Common myeloid progenitor, CD34-positive (primary cell): ENCODE data around the gene SLC26A1. TPM values are rescaled to one million over a fixed set of nuclear protein-coding genes. Genes with fewer than 3 reads are reported as not detected.

ENCODE experiments used
- CTCF ChIA-PET: fragments of 350-600 bp; sonication (Branson Sonifier 250); formaldehyde crosslinking; loops from one replicate; lab custom pipeline; 2021; ENCODE audit warnings: antibody characterized with exemption; lab: Charles Lee
- POLR2A ChIA-PET: fragments of 350-600 bp; sonication (Branson Sonifier 250); formaldehyde crosslinking; loops from one replicate; lab custom pipeline; 2021; ENCODE audit warnings: antibody characterized with exemption; lab: Charles Lee
- DNase-seq, 3 donors: peaks; one replicate each; pipeline versions ENCODE4 v3.0.0 to v3.0.0-alpha.2; 2013
- H3K27ac ChIP-seq, 2 experiments: 1 replicate in 1 of 2; 2 replicates in 1 of 2; pipeline ENCODE4 v1.7.0; 2013; ENCODE audit warnings: inconsistent platforms in 2 of 2, low read length in 2 of 2, mild to moderate bottlenecking in 2 of 2, low read depth in 1 of 2, moderate library complexity in 1 of 2; ENCODE audit not compliant: severe bottlenecking in 2 of 2, insufficient read depth in 1 of 2, poor library complexity in 1 of 2
- H3K27me3 ChIP-seq, 5 experiments: replicated peaks in 2 of 5; 1 replicate in 3 of 5; 2 replicates in 2 of 5; pipeline versions ENCODE4 v1.6.1 to v1.7.0; 2013; ENCODE audit warnings: low read length in 4 of 5, mild to moderate bottlenecking in 2 of 5, moderate library complexity in 2 of 5, inconsistent platforms in 1 of 5; ENCODE audit not compliant: insufficient read depth in 5 of 5, control insufficient read depth in 4 of 5
- H3K36me3 ChIP-seq, 4 experiments: 1 replicate in 2 of 4; 2 replicates in 2 of 4; pipeline versions ENCODE4 v1.6.1 to v1.7.0; 2013; ENCODE audit warnings: low read length in 3 of 4, control low read depth in 1 of 4, mild to moderate bottlenecking in 1 of 4; ENCODE audit not compliant: control insufficient read depth in 4 of 4, insufficient read depth in 4 of 4
- H3K4me1 ChIP-seq, 4 experiments: 1 replicate in 3 of 4; 2 replicates in 1 of 4; pipeline versions ENCODE4 v1.6.1 to v1.7.1; 2013; ENCODE audit warnings: low read length in 3 of 4, mild to moderate bottlenecking in 3 of 4, control low read depth in 1 of 4, inconsistent platforms in 1 of 4, moderate library complexity in 1 of 4; ENCODE audit not compliant: control insufficient read depth in 4 of 4, insufficient read depth in 4 of 4; ENCODE audit errors: control extremely low read depth in 1 of 4
- H3K4me3 ChIP-seq, 7 experiments: 1 replicate in 4 of 7; 2 replicates in 3 of 7; pipeline versions ENCODE4 v1.5.1 to v1.7.0; 2013; ENCODE audit warnings: mild to moderate bottlenecking in 7 of 7, low read length in 6 of 7, moderate library complexity in 6 of 7, inconsistent platforms in 2 of 7, low read depth in 2 of 7, control low read depth in 1 of 7; ENCODE audit not compliant: insufficient read depth in 4 of 7, control insufficient read depth in 1 of 7; ENCODE audit errors: extremely low read depth in 1 of 7
- H3K9me3 ChIP-seq, 5 experiments: 1 replicate in 4 of 5; 2 replicates in 1 of 5; pipeline versions ENCODE4 v1.6.1 to v1.7.1; 2013; ENCODE audit warnings: low read length in 4 of 5, mild to moderate bottlenecking in 2 of 5, inconsistent platforms in 1 of 5, low read depth in 1 of 5, moderate library complexity in 1 of 5; ENCODE audit not compliant: control insufficient read depth in 4 of 5, insufficient read depth in 2 of 5; ENCODE audit errors: control extremely low read depth in 1 of 5
- WGBS: methylation state at CpG from one replicate; pipeline ENCODE4 v1.1.5; 2013; ENCODE audit not compliant: insufficient coverage; 5-methylcytosine and 5-hydroxymethylcytosine counted together
- polyA plus RNA-seq: library from polyadenylated mRNA; unstranded; fragments of 120-200 nt; gene quantifications from one replicate; pipeline ENCODE4 v1.2.1, GENCODE V29; 2013

Gene SLC26A1
- polyA plus RNA-seq, result 1.6 TPM

- peaks cover 0 to 11% (median 7%) of the 10 kb centered on the region in 4 experiments for H3K4me1 ChIP-seq
- ChIA-PET CTCF (no interaction called here), POLR2A (interaction anchor here (0.6 kb wide), 1 partner anchor 187 kb away, joined by 3 read pairs; no protein-coding TSS in a partner anchor)
- no peak for DNase-seq
- peak within 1 kb of the TSS in 1 of 2 experiments; percentile 66 for H3K27ac ChIP-seq
- H3K36me3 ChIP-seq, result peaks cover 0 to 26% (median 13%) of the 10 kb centered on the region in 4 experiments
- WGBS, result 95% methylated on average over 27 of the region's 37 CpGs
- H3K27me3 ChIP-seq, result peaks cover 0 to 30% (median 10%) of the 10 kb centered on the region in 5 experiments
- H3K4me3 ChIP-seq, result no peak within 1 kb of the TSS
- H3K9me3 ChIP-seq, result no peaks in the 10 kb centered on the region
Measured at GRCh38 chr4:993111-994029, at the start of gene SLC26A1. Gene SLC26A1, minus strand, starts transcription at chr4:993404. Its CDS starts 1,701 bp downstream, at chr4:991703.

DNA sequence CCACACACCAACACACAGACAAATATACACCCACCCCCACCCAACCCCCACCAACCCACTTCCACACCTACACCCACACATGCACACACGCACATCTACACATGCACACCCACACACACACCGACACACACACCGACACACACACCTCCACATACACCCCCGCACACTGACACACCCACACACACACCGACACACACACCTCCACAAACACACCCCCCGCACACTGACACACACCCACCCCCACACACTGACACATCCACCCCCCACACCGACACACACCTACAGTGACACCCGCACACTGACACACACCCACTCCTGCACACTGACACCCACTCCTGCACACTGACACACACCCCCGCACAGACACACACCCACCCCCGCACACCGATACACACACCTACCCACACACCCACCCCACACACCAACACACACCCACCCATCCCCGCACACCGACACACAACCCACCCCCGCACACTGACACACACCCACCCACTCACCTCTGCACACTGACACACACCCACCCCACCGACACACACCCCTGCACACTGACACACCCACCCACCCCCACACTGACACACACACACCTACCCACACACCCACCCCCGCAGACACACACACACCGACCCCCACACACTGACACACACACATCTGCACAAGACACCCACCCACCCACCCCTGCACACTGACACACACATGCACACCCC is 49.3 kb upstream of the SLC26A1 start:
- WGBS, result 100% methylated on average over 2 of the region's 17 CpGs
- no peak for DNase-seq
- H3K4me1 ChIP-seq, result peaks cover 0 to 13% (median 12%) of the 10 kb centered on the region in 4 experiments
- H3K4me3 ChIP-seq, result no peak overlapping the region
- H3K27ac ChIP-seq, result no peak overlapping the region
- ChIA-PET CTCF (no interaction called here), POLR2A (no interaction called here)
- no peaks in the 10 kb centered on the region for H3K9me3 ChIP-seq
- peaks cover 0 to 46% (median 24%) of the 10 kb centered on the region in 5 experiments for H3K27me3 ChIP-seq
- H3K36me3 ChIP-seq, result no peaks in the 10 kb centered on the region

- no peak overlapping the region for H3K27ac ChIP-seq
- POLR2A ChIA-PET, result no interaction called here
- no peaks in the 10 kb centered on the region for H3K36me3 ChIP-seq
- peaks cover 0 to 41% (median 22%) of the 10 kb centered on the region in 5 experiments for H3K27me3 ChIP-seq
- WGBS, result 77% methylated on average over 7 of the region's 8 CpGs
- H3K4me1 ChIP-seq, result peaks cover 0 to 13% (median 12%) of the 10 kb centered on the region in 4 experiments
- no peaks in the 10 kb centered on the region for H3K9me3 ChIP-seq
- H3K4me3 ChIP-seq, result no peak overlapping the region
- DNase-seq, result no peak
- CTCF ChIA-PET, result no interaction called here
Measured at GRCh38 chr4:1041936-1042330, 48.7 kb upstream of the SLC26A1 start.

DNA sequence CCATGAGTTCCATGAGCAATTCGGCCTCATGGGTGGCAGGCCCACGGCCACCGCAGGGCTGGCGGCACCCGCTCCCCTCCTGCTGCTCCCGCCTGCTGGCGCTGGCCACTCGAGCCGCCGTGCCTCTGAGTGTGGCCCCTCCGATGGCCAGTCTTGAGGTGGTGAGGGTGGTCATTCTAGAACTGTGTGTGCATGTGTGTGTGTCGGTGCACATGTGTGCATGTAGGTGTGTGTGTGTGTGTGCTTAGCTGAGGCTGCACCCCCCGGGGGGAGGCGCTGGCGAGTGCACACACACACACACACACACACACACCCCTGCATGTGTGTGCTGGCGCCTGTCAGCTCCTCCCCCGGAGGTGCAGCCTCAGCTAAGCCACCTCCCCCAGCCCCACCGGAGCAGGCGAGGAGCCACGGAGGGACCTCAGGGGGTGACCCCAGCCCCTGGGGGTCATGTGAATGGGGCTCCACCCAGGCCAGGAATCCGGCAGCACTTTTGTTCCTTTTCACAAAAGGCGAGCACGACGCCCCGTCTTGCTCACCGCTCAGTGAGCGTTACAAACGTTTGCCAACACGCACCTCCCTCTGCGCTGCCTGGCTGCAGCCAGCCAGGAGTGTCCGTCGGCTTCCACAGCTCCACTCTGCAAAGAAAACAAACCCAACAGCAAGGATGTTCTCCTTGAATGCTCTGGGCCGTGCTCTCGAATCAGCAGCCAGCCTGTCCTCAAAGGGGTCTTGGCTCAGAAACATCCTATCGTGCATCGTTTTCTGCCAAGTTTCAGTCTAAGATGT is 48.1 kb upstream of the SLC26A1 start:
- CTCF ChIA-PET, result interaction anchor here (0.5 kb wide), 1 partner anchor 286 kb away, joined by 3 read pairs; no protein-coding TSS in a partner anchor
- Histone ChIP-seq H3K4me3 (no peak overlapping the region), H3K4me1 (peaks cover 0 to 13% (median 12%) of the 10 kb centered on the region in 4 experiments), H3K36me3 (no peaks in the 10 kb centered on the region), H3K27me3 (peaks cover 0 to 35% (median 22%) of the 10 kb centered on the region in 5 experiments), H3K9me3 (no peaks in the 10 kb centered on the region), H3K27ac (no peak overlapping the region)
- POLR2A ChIA-PET, result no interaction called here
- peak in 2 of 3 donors; percentile 20 to 42 for DNase-seq
- WGBS, result 76% methylated on average over 27 of the region's 36 CpGs

GRCh38 chr4:1040344-1041146 is 47.3 kb upstream of the SLC26A1 start:
- WGBS, result 96% methylated on average over 12 of the region's 21 CpGs
- no peaks in the 10 kb centered on the region for H3K36me3 ChIP-seq
- peaks cover 0 to 30% (median 20%) of the 10 kb centered on the region in 5 experiments for H3K27me3 ChIP-seq
- ChIA-PET POLR2A (no interaction called here), CTCF (no interaction called here)
- H3K27ac ChIP-seq, result no peak overlapping the region
- peaks cover 0 to 13% (median 12%) of the 10 kb centered on the region in 4 experiments for H3K4me1 ChIP-seq
- DNase-seq, result no peak
- H3K4me3 ChIP-seq, result no peak overlapping the region
- no peaks in the 10 kb centered on the region for H3K9me3 ChIP-seq
